WERI-Rb-1 (cell line): ENCODE measurements around the gene ZP3.
"Not testable (repeated sequence)": the region's sequence is repeated elsewhere in the genome, so short reads cannot be mapped to it uniquely, and the experiment has no call there.

Source experiments
- DNase-seq: peaks from one replicate; pipeline ENCODE4 v3.0.0-alpha.2; 2020
- H3K27ac ChIP-seq: fragments of 250-450 bp; sonication (Bioruptor Pico); 2 replicates; pipeline ENCODE4 v1.5.1; 2020; ENCODE audit warnings: mild to moderate bottlenecking, moderate library complexity
- H3K27me3 ChIP-seq: fragments of 250-450 bp; sonication (Bioruptor Pico); 2 replicates; pipeline ENCODE4 v1.5.1; 2021; ENCODE audit warnings: mild to moderate bottlenecking, low read depth, moderate library complexity; ENCODE audit not compliant: insufficient read depth, severe bottlenecking
- H3K36me3 ChIP-seq: fragments of 250-450 bp; sonication (Bioruptor Pico); 2 replicates; pipeline ENCODE4 v1.5.1; 2020; ENCODE audit warnings: mild to moderate bottlenecking, moderate library complexity
- H3K4me3 ChIP-seq: 2 replicates; pipeline ENCODE4 v1.5.1; 2011; ENCODE audit warnings: low read depth, mild to moderate bottlenecking, control low read depth, low read length
- H3K9me3 ChIP-seq: fragments of 250-450 bp; sonication (Bioruptor Pico); 2 replicates; pipeline ENCODE4 v1.5.1; 2021; ENCODE audit warnings: mild to moderate bottlenecking, moderate library complexity; ENCODE audit not compliant: severe bottlenecking
- TF ChIP-seq, protein P1 (sequence below): IDR thresholded peaks from 2 replicates; pipeline ENCODE4 v1.5.1; 2011; ENCODE audit warnings: low read depth, mild to moderate bottlenecking, control low read depth, inconsistent platforms, low read length

The ZP3 gene

DNA sequence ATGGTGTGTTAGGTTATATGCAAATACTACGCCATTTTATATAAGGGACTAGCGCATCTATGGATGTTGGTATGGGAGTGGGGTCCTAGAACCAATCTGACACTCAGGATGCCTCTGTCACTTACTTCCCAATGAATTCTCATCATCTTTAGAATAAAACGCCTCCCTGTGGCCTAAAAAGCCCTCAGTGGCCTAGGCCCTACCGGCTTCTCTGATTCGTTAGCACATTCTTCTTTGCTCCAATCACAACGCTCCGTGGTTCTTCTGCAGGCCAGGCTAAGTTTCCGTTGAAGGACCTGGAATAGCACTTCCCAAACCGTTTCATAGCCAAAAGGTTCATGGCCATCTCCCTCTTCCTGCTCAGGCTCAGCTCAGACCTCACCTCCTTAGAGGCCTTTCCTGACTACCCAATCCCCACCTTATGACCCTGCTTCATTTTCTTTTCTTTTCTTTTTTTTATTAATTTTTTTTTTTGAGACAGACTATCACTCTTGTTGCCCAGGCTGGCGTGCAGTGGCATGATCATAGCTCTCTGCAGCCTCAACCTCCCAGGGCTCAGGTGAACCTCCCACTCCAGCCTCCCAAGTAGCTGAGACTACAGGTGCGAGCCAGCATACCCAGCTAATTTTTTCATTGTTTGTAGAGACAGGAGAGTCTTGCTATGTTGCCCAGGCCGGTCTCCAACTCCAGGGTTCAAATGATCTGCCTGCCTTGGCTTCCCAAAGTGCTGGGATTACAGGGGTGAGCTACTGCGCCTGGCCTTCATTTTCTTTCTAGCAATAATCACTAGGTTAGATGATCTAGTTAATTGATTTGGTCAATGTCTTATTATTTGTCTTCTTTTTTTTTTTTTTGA, 41.4 kb upstream of the ZP3 start:
- Histone ChIP-seq H3K36me3 (no peaks in the 10 kb centered on the region), H3K27ac (no peak overlapping the region), H3K4me3 (no peak overlapping the region), H3K27me3 (no peaks in the 10 kb centered on the region), H3K9me3 (no peaks in the 10 kb centered on the region)
- DNase-seq: no peak
- TF ChIP-seq, protein P1, sequence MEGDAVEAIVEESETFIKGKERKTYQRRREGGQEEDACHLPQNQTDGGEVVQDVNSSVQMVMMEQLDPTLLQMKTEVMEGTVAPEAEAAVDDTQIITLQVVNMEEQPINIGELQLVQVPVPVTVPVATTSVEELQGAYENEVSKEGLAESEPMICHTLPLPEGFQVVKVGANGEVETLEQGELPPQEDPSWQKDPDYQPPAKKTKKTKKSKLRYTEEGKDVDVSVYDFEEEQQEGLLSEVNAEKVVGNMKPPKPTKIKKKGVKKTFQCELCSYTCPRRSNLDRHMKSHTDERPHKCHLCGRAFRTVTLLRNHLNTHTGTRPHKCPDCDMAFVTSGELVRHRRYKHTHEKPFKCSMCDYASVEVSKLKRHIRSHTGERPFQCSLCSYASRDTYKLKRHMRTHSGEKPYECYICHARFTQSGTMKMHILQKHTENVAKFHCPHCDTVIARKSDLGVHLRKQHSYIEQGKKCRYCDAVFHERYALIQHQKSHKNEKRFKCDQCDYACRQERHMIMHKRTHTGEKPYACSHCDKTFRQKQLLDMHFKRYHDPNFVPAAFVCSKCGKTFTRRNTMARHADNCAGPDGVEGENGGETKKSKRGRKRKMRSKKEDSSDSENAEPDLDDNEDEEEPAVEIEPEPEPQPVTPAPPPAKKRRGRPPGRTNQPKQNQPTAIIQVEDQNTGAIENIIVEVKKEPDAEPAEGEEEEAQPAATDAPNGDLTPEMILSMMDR: no peak

DNA sequence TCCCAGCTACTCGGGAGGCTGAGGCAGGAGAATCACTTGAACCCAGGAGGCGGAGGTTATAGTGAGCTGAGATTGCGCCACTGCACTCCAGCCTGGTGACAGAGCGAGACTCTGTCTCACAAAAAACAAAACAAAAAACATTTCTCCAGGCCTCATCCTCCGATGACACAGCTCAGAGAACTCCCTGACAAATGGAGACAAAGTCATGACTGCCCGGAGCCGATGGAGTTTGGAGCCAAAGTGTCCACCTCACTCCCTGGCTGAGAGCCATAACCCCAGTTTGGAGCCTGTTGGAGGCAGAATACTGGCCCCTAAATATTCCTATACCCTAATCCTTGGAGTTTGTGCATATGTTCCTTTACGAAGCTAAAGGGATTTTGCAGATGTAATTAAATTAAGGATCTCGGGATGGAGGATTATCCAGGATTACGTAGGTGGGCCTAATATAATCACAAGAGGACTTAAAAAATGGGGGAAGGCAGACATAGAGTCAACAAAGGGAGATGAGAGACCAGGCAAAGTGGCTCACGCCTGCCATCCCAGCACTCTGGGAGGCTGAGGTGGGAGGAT, 38.0 kb upstream of the ZP3 start:
- DNase-seq: peak; percentile 55
- no peaks in the 10 kb centered on the region for H3K9me3 ChIP-seq
- peak overlapping the region; percentile 71 for H3K27ac ChIP-seq
- TF ChIP-seq, protein P1: no peak
- no peak overlapping the region for H3K4me3 ChIP-seq
- H3K36me3 ChIP-seq: no peaks in the 10 kb centered on the region; the same call in 1 of the 2 replicates
- H3K27me3 ChIP-seq: no peaks in the 10 kb centered on the region

DNA sequence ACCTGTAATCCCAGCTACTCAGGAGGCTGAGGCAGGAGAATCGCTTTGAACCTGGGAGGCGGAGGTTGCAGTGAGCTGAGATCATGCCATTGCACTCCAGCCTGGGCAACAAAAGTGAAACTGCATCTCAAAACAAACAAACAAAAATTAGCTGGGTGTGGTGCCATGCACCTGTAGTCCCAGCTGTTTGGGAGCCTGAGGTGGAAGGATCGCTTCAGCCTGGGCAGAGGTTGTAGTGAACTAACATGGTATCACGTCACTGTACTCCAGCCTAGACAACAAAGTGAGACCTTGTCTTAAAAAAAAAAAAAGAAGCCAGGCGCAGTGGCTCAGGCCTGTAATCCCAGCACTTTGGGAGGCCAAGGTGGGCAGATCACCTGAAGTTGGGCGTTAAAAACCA, 37.0 kb upstream of the ZP3 start:
- not testable (repeated sequence) for DNase-seq, H3K27me3 ChIP-seq, H3K4me3 ChIP-seq, H3K36me3 ChIP-seq, H3K9me3 ChIP-seq
- H3K27ac ChIP-seq: peak overlapping the region; percentile 71

DNA sequence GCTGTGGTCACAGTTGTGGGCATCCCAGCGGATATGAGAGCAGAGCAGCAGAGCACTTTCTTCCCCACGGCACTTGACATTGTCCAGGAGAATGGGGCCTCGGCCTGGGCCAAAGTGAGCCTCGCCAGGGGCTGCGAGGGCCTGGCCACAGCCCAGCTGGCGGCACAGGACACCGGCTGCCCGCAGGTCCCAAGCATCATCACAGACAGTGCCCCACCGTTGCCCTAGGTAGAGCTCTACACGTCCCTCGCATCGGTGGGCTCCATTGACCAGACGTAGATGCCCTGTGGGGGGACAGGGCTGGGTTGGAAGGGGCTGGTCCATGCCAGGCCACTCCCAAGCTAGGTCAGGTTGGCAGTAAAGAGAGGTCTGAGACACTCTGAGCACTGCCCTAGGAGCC, 34.7 kb upstream of the ZP3 start:
- Histone ChIP-seq H3K27me3 (no peaks in the 10 kb centered on the region), H3K36me3 (no peaks in the 10 kb centered on the region; the same call in 1 of the 2 replicates), H3K27ac (no peak overlapping the region), H3K9me3 (no peaks in the 10 kb centered on the region), H3K4me3 (no peak overlapping the region)
- TF ChIP-seq, protein P1: no peak
- no peak for DNase-seq

DNA sequence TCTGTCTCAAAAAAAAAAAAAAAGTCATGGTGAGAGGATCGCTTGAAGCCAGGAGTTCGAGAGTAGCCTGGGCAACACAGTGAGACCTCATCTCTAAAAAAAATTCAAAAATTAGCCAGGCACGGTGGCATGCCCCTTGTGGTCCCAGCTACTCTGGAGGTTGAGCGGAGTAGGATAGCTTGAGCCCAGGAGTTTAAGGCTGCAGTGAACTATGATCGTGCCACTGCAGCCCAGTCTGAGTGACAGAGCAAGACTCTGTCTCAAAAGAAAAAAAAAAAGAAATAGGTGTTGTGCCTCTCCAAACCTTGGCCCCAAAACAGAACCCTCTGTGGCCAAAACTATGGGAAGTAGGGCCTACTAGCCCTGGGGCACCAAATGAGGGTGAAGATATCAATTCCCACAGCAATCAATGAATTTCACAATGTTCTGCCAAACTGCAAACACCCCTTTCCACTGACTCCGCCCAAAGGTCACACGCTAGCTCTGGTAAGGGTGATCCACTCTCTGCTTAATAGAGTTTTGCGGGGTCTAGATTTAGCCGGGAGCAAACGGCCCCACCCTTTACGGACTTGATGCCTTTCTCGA, 32.1 kb upstream of the ZP3 start:
- TF ChIP-seq, protein P1: no peak

More for the DNA sequence above, 32.1 kb upstream of the ZP3 start:
- Histone ChIP-seq H3K27me3 (no peaks in the 10 kb centered on the region), H3K9me3 (no peaks in the 10 kb centered on the region), H3K36me3 (no peaks in the 10 kb centered on the region; the same call in 1 of the 2 replicates), H3K4me3 (peak overlapping the region; percentile 40), H3K27ac (peak overlapping the region; percentile 84)
- DNase-seq: no peak
